Esophagus muscularis mucosa (tissue), 3 donors: Measurements from ENCODE around the gene SERTAD1.

ENCODE experiments used
- POLR2A ChIP-seq: fragments of 450-650 bp; IDR thresholded peaks from one replicate; pipeline ENCODE4 v1.6.1; 2017; ENCODE audit warnings: antibody characterized with exemption, moderate library complexity, mild to moderate bottlenecking, low read depth
- TF ChIP-seq, protein P1 (sequence below), 3 experiments: fragments of 200-600 bp in 2 of 3; fragments of 450-650 bp in 1 of 3; sonication (generic) in 2 of 3; IDR thresholded peaks; one replicate each; pipeline ENCODE4 v1.5.1; 2017 to 2019; ENCODE audit warnings: antibody characterized with exemption in 3 of 3, mild to moderate bottlenecking in 2 of 3, moderate library complexity in 1 of 3

DNA sequence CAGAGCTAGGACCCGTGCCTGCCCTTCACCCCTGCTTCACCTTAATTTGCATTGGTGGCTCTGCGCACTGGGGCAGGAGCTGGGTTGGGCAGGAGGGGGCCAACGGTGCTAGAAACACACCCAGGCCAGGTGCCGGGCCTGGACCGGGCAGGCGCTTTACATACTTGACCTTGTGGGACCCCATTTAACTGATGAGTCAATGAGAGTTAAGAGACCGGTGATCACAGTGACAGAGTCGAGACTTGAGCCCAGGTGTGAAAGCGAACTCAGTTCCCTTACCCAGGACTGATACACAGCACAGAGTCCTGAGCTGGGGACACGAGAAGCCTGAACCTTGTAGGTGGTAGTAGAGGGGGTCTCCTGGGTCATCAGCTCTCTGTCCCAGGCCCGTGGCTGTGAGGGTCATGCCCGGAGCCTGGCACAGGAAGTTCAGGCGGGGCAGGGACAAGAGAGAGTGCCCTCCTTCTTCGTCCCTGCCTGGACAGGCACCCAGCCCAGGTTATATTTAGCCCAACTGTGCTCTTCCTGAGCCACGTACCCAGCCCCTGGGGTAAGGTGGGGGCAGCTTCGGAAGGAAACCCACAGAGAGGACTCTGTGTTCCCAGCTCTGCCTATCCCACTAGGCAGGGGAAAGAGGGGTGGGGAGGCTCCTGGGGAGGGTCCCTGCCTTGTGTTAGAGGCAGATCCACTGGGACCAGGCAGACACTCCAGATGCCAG lies 14.5 kb downstream of the SERTAD1 start:
- TF ChIP-seq POLR2A: no peak
- TF ChIP-seq, protein P1, sequence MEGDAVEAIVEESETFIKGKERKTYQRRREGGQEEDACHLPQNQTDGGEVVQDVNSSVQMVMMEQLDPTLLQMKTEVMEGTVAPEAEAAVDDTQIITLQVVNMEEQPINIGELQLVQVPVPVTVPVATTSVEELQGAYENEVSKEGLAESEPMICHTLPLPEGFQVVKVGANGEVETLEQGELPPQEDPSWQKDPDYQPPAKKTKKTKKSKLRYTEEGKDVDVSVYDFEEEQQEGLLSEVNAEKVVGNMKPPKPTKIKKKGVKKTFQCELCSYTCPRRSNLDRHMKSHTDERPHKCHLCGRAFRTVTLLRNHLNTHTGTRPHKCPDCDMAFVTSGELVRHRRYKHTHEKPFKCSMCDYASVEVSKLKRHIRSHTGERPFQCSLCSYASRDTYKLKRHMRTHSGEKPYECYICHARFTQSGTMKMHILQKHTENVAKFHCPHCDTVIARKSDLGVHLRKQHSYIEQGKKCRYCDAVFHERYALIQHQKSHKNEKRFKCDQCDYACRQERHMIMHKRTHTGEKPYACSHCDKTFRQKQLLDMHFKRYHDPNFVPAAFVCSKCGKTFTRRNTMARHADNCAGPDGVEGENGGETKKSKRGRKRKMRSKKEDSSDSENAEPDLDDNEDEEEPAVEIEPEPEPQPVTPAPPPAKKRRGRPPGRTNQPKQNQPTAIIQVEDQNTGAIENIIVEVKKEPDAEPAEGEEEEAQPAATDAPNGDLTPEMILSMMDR (IDR thresholded peaks at IDR 0.05): no peak
